ENCODE measurements around the gene PLXNC1.

GRCh38 chr12:94122591-94122990, 25.8 kb upstream of the PLXNC1 start:
- TF ChIP-seq GATA2 (IDR thresholded peaks at IDR 0.05; ENCODE audit: low read depth, low read length), result no peak
- no peak for TF ChIP-seq GATA3 (IDR thresholded peaks at IDR 0.05; ENCODE audit: low read depth, low read length)
